NCI-H1694 treated with DMSO at 0.1 percent for 48 hours (cell line): ENCODE data around the gene PPME1.

Experiments used
- DNase-seq: peaks from one replicate; lab custom pipeline; 2025; lab: John Stamatoyannopoulos, UW

PPME1 gene

DNA sequence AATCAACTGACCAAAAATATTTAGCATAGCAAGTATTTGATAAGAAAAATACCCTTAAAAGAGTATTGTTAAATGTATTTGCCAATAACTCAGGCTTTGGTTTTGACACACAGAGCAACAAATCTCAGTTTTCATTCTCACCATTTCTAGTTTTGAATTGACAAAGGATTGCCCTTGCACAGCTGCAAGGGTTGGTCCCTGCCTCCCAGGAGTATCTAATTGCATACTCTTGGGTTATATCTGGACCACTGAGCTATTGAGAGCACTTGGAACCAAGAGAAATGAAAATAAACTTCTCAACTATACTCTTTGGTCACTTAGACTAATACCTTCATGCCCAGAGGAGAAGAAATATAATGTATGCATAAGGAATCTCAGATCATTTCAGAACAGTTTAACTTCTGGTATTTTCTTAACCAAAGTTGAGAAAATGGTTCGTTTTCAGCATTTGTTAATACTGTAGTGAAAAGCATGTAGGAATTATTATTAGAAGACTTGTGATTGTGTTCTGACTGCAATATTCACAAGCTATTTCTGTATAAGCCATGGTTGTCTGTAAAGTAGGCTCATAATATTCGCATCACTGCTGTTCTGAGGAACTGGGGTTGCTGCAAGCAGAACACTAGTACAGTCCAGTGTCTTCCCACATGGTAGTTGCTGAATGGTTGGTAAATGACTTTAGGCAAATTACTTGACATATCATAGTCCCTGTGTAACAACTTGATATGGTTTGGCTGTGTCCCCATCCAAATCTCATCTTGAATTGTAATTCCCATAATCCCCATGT, 8.2 kb upstream of the PPME1 start:
- no peak for DNase-seq

DNA sequence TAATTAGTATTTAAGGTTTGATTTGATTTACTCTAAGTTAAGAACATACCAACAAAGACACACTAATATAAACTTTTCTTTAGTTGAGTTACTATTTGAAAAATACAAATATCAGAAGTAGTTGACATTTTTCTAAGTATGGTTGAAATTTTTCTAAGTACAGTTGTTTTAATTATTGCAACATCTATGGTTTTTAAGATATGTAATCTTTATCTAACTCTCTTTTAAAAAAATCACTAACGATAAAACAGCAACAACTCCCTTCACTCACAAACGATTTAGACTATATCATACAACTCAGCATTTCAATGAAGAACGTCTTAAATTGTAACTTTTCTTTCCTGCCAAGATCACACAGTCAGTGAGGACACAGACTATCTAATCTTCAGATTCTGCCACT, 2.3 kb upstream of the PPME1 start:
- no peak for DNase-seq

DNA sequence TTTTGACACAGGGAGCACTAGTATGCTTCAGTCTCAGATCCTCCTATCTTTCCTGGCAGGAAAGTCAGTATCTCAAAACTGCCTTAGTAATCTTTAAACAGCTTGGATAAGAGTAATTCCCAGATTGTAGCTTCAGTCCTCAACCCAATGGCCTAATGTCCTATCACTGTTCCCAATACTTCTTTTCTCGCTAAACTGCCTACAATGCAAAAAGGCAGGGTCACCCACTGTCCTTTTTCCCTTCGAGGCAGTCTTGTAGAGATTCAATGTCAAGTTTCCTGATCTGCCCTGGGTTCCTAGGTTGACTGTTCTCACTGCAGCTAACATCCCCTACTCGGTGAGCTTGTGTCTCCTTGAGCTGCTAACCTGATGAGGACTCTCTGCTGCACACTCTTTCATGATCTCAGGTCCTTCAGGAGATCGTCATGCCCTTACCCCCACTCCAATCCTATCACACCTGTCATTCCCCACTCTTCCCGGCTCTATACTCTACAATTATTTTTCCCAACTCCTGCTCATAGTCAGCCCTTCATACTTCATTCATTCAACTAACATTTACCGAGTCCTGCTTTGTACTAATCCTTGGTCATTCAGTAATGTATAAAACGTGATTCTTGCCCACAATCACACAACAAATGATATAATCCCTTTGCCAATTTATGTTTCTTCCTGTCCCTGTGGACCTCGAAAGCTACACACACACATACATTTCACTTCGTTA, 1.2 kb upstream of the PPME1 start:
- DNase-seq = no peak

DNA sequence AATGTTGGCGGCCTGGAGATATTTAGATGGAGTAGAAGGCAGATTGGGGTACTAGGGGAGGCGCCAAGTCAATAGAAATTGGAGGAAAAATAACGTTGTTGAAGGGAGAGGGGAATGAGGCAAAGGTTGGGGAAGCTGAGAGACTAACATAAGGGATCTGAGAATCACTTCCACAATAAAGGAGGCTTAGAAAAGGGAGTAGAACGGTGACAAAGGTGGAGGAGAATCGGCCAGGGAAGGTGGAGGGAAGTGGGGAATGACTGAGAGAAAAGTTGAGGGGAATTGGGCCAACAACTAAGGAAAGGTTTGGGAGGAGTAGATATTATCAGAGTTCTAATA, 510 bp downstream of the PPME1 start:
- DNase-seq = no peak

DNA sequence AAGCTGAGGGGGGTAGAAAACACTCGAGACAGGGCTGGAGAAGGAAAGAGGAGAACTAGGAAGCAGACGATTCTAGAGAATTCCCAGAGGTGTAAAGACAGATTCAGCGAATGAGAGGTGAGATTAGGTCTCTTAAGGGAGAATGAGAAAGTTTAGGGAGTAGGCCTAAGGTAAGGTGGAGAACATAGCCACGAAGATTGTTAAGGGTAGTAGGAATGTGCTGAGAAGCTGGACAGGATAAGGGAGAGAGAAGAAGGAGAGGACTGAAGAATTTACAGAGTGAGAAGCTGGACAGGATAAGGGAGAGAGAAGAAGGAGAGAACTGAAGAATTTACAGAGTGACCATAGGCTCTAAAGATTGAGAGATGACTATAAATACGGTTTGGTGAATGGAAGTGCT, 908 bp downstream of the PPME1 start:
- DNase-seq = no peak

DNA sequence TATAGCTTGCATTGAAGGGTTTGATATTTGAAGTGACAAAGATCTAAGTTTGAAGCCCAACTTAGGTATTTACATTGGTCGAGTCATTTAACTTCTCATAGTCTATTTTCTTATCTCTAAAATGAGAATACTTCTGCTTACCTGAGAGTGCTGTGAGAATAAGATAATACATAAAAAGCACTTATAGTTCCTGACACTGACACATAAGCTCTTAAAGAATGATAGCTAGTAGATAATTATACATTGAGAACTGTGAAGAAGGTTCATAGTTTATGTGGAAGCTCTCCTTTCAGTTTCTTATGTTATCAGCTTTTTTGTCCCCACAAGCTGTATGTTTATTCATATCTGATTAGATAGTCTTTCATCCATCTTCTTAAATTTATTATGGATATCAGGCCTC, 4.8 kb downstream of the PPME1 start:
- DNase-seq = no peak

DNA sequence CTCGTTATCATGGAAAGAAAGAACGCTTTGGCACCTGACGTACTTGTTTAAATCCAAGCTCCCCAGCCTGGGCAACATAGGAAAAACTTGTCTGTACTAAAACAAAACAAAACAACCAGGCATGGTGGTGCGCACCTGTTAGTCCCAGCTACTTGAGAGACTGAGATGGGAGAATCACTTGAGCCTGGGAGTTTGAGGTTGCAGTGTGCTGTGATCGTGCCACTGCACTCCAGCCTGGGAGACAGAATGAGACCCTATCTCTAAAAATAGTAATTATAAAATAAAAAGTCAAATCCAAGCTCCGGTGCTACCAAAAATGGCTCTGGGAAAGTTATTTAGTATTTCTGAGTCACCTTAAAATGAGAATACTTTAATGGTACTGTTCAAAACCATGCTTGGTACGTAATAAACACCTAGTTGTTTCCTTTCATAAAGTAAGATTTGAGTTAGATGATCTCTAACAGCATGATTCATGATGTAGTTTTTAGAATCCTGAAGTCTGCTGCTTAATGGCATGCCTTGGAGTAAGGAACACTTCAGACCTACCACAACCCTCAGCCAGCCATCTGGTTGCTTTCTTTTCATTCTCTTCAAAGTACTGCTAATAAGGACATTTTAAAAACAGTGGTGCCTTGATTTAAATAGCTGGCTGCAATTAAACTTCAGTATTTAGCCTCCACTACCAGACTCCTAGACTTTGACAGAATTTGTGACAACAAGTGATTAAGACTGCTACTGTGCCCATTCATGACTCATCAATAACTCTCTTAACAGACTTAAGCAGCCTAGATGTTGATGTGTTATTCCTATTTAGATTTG, 8.4 kb downstream of the PPME1 start:
- no peak for DNase-seq

DNA sequence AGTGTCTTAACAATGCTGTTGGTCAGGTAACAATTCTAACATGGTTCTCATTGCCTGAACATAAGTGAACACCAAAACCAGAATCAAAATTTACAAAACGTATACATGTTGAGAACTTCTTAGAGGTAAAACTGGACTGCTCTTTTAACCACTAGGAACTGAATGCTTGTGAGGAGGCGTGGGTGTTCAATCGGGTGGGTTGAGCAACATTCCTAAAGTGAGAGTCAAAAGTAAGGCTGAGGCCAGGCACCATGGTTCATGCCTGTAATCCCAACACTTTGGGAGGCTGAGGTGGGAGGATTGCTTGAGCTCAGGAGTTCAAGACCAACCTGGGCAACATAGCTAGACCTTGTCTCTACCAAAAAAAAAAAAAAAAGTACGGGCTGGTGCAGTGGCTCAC, 11.5 kb downstream of the PPME1 start:
- no peak for DNase-seq

DNA sequence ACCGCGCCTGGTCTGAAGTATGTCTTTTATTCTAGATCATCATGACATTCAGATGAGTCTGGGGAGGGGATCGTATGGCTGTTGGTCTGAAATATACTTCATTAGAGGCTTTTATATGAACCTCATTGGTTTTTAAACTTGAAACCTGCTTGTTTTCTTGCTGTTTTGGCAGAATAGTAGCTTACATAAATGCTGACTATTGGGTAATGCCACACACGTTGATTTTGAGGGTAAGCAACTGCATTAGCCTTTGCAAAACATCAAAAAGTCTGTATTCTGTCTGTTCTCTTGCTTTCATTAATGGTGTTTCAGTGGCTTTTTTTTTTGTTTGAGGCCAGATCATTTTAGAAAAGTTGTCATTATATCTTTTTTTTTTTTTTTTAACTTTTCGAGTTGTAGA, 14.2 kb downstream of the PPME1 start:
- no peak for DNase-seq

DNA sequence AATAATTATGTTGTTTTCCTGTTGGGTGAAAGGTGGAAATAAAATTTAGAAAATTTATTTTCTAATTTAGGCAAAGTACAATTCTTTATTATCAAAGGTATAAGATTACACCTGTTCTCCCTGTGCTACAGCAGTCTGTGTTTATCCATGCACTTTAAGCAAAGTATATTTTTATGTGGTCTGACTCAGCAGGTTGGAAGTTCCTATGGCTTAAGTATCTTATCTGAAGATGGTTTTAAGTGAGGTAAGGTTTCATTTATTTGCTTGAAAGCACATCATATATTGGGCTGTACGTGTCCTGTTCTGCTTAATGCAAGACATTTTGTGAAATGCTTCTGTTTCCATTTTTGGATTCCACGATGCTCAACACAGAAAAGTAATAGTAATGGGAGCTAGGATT, 14.6 kb downstream of the PPME1 start:
- no peak for DNase-seq

DNA sequence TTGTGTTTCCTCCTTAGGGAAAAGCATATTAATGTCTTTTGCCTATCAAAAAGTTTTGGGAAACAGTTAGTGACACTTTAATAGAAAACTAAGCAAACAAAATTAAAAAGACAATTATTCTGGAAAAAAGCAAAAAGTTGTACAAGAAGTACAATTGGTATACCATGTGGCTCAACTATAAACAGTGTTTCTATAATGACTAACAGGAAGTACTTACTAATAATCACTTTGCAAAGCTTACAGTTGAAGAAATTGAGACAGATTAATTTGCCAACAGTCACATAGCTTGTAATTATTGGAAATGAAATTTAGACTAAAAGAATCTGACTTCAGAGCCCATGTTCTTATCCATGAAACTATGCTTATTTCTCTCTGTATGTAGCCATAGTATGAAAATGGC, 24.7 kb downstream of the PPME1 start:
- DNase-seq = no peak

DNA sequence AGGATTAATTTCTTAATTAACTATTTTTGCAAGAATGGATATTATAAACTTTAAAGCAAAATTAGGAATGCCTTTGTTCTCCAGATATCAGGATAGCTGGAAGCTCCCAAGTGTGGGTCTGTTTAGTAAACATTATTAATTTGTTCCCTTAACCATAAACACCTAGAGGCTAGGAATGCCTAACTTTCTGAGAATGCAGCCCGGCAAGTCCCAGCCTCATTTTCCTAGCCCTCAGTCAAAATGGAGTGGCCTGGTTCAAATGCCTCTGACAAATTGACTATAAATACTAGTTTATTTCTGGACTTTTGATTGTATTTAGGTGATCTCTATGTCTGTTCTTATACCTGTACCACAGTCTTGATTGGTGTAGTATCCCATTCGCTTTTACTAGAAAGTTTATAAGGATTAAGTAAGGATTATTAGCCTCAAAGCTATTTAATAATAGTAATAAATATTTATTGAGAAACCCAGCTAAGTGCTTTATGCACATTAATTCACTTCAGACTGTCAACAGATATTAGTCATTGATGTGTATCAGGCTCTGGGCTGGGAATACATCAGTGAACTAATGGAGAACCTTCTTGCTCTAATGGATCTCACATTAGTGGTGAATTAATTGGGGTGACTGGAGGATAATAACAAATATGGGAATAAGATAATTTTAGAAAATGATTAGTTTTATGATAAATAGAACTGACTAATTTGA, 25.8 kb downstream of the PPME1 start:
- no peak for DNase-seq

DNA sequence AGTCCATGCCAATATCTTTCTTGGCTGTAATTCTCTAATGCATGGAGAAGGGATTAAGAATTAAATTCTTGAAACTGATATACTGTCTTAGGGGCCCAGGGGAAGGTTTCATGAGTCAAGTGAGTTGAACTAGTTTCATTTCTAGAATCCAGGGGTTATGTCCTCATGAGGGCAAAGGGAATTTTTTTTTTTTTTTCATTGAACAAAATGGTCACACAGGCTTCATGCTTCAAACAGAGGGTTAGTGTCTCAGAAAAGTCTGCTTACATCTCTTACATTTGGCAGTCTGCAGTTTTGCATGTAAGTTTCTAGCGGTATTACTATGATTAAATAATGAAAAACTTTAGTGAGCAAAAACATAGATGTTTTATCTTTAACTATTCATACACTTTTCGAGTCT, 32.9 kb downstream of the PPME1 start:
- DNase-seq = no peak

DNA sequence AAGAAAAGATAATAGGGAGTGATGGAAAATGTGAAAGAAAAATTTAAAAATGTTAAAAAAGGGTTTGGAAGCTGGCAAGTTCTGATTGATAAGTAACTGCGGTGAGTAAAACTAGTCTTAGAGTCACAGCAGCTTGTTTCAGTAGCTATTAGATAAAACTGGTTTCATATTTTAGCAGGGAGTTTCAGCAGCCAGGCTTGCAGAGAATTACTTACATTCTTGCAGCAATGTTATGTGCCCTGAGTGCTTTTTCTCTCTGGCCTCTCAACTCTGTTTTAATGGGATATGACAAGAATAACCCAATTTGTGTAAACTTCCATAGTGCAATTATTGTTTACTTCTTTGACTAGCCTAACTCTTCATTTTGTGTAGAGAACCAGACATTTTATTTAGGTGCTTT, 33.6 kb downstream of the PPME1 start:
- no peak for DNase-seq

DNA sequence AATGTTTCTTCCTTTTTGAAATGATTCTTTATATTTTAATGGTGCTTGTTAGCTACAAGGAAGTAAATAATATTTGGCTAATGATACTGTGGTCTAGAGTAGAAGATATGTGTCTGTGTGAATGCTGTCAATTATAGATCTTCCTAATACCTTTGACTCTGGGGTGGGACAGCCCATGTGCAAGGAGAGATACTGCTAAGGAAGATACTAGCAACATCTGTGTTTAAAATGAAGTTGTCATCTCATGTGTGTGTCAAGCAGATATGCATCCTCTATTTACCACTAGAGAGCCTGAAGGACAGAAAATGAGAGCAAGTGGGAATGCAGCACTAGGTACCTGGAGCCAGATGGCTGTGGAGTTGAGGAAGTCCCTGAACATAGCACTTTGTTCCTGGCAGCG, 34.1 kb downstream of the PPME1 start:
- no peak for DNase-seq

DNA sequence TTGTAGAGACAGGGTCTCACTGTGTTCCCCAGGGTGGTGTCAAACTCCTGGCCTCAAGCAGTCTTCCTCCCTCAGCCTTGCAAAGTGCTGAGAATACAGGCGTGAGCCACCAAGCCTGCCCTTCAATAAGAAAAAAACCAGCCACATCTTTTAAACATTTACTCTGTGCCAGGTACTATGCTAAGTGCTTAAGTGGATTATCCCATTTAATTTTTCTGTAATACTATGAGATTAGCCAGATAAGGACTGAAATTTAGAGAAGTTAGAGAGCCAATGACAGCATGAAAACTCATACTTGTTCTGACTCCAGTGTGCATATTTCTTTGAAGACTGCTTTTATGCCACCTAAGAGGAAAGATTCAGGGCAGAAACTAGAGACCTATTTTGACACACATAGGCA, 35.7 kb downstream of the PPME1 start:
- DNase-seq = no peak

DNA sequence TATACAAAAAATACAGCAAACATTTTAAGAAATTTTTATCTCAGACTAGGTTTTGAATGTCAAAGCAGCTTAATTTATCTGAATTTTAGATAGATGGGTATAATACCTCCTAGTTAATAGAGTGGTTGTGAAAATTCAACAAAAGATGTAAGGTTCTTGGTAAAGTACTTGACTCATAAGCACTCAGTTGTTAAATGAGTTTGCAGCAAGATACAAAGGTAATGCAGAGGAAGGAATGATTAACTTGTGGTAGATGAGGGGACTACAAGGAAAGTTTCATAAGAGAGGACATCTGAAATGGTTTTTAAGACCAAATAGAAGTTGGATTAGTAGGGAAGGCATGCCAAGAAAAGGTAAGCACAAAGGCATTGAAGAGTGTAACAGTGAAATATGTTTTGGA, 37.4 kb downstream of the PPME1 start:
- DNase-seq = no peak

DNA sequence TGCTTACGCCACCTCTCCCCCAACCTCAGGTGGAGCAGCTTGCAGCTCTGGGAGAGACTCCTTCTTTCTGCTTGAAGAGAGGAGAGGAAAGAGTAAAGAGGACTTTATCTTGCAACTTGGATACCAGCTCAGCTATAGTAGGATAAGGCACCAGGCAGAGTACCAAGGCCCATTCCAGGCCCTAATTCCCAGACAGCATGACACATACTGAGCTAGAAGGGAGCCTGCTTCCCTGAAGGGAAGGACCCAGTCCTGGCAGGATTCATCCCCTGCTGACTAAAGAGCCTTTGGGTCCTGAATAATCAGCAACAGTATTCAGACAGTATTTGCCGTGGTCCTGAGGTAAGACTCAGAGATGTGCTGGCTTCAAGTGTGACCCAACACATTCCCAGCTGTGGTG, 41.4 kb downstream of the PPME1 start:
- DNase-seq = no peak

DNA sequence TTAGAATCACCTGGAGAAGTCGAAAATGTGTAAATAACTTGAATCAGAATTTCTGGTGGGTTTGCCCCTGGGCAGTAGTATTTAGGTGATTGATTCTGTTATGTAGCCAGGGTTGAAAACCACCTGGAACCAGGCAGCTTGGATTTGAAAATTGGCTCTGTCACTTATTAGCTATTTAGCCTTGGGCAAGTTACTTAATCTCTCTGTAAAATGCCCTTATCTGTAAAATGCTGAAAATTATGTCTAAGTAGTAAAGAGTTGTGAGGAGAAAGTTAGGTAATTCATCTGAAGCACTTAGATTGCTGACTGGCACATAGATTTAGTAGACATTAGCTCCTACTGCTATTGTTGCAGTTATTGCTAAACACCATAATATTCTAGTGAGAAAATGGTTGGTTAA, 49.3 kb downstream of the PPME1 start:
- no peak for DNase-seq

DNA sequence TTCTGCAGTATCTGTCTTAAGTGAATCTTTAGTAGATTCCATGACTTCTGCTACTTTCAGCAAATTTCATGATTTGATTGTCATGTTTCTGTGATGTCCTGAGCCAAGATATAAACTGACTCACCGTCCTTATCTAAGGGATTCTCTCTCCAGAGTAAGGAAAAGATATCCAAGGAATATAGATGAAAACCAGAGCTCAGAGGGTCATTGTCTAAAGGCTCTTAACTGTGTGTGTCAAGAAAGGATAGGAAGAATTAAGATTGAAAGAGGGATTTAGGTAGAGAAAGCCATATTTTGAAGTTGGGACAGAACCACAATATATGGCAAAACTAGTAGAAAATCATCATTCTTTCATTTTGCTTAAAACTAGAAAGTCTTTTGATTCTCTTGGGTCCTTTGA, 50.7 kb downstream of the PPME1 start:
- DNase-seq = no peak

DNA sequence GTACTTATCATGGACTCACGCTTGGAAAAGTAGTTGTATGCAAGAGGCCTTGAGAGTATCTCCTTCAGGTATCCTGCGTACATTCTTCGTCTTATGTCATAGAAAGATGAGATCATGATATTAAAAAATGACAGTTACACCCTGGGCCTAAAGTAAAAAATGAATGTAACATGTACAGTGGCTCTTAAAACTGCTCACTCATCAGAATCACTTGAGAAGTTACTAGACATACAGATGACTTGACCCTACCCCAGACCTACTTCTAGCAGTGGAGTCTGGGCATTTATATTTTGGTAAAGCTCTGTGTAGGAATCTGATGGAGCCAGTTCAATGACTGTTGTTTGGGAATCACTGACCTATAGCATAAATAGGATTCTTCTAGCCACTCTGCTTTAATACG, 54.5 kb downstream of the PPME1 start:
- DNase-seq = no peak

DNA sequence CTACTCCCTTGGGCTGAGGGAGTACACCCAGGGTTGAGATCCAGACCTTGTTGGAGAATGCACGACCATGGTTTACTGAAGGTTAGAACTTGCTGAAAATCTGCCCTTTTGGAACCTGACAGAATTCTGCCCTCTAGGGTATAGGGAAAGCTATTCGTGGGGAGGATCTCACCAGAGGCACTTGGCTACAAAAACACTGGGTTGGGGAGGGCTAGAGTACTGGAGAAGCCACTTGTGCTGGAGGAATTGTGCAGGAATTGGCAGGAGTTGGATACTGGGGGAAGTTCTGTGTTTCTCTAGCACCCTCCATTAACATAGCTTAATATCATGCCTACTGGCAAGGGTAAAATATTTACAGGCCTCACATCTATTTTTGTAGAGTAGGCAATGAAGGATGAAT, 55.8 kb downstream of the PPME1 start:
- no peak for DNase-seq
